Muscle layer of duodenum (tissue), 2 donors: ENCODE measurements around the gene CALD1.

Source experiments
- H3K27ac ChIP-seq: one replicate; pipeline ENCODE4 v1.7.0; 2013; ENCODE audit warnings: mild to moderate bottlenecking, low read length
- H3K27me3 ChIP-seq: one replicate; pipeline ENCODE4 v1.7.0; 2013; ENCODE audit warnings: low read depth, mild to moderate bottlenecking, control low read depth, low read length
- H3K36me3 ChIP-seq, 2 donors: one replicate each; pipeline ENCODE4 v1.7.0; 2013; ENCODE audit warnings: low read length in 2 of 2, control low read depth in 1 of 2, mild to moderate bottlenecking in 1 of 2; ENCODE audit not compliant: insufficient read depth in 2 of 2, control insufficient read depth in 1 of 2
- H3K4me1 ChIP-seq, 2 donors: one replicate each; pipeline ENCODE4 v1.7.0; 2013; ENCODE audit warnings: low read length in 2 of 2, mild to moderate bottlenecking in 2 of 2, control low read depth in 1 of 2, moderate library complexity in 1 of 2; ENCODE audit not compliant: insufficient read depth in 2 of 2, control insufficient read depth in 1 of 2
- H3K4me3 ChIP-seq, 2 donors: one replicate each; pipeline ENCODE4 v1.7.0; 2013; ENCODE audit warnings: low read length in 2 of 2, low read depth in 1 of 2, mild to moderate bottlenecking in 1 of 2
- H3K9me3 ChIP-seq, 2 donors: one replicate each; pipeline ENCODE4 v1.7.0; 2013; ENCODE audit warnings: low read length in 2 of 2, control low read depth in 1 of 2, mild to moderate bottlenecking in 1 of 2; ENCODE audit not compliant: control insufficient read depth in 1 of 2
- donor health status: healthy.

CALD1 gene

DNA sequence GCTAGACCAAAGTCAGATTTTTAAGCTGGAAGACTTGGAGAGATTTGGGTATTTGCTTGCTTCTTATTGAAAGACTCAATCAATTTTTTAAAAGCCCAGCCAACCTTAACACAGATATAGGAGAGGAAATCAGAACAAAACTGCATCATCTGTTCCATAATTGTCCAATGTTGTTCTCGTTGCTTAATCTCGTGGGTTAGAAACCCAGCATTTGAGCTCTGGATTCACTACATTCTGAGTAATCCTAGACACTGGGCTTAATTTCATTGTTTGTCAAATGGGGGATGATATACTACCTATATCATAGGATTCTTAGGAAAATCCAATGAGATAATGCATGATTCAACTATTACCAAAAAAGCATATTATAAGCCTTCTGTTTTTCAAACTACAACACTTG is 48.9 kb downstream of the CALD1 start:
- Histone ChIP-seq H3K27me3 (no peaks in the 10 kb centered on the region), H3K4me1 (peaks cover 0 to 37% of the 10 kb centered on the region in 2 donors), H3K27ac (peak overlapping the region; percentile 78), H3K36me3 (no peaks in the 10 kb centered on the region), H3K4me3 (no peak overlapping the region), H3K9me3 (no peaks in the 10 kb centered on the region)

DNA sequence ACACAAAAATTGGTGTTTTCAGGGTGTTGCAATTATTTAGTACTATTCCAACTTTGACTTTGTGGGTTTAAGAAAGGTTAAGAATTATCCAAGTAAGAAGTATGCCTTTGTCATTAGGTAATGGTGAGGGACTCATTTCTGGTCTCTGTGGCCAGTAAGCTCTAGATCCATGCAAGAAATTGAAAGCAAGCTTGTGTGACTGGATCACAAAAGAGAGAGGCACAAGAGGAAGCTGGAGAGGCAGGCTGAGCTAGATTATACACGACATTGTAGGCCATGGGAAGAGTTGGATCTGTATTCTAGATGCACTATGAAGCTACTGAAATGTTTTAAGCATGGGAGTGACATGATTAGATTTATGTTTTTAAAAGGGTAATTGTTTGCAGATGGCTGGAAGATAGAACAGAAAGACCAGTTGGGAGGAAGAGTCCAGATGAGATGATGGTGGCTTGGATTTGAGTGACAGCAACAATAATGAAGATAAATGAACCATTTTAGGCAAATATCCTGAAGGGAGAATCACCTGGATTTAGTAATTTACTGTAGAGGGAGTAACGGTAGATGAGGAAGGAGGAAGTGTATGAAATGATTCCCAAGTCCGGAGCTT is 50.0 kb downstream of the CALD1 start:
- H3K4me3 ChIP-seq, result no peak overlapping the region
- H3K27ac ChIP-seq, result no peak overlapping the region
- no peaks in the 10 kb centered on the region for H3K27me3 ChIP-seq
- H3K36me3 ChIP-seq, result no peaks in the 10 kb centered on the region
- peaks cover 2 to 44% of the 10 kb centered on the region in 2 donors for H3K4me1 ChIP-seq
- no peaks in the 10 kb centered on the region for H3K9me3 ChIP-seq

DNA sequence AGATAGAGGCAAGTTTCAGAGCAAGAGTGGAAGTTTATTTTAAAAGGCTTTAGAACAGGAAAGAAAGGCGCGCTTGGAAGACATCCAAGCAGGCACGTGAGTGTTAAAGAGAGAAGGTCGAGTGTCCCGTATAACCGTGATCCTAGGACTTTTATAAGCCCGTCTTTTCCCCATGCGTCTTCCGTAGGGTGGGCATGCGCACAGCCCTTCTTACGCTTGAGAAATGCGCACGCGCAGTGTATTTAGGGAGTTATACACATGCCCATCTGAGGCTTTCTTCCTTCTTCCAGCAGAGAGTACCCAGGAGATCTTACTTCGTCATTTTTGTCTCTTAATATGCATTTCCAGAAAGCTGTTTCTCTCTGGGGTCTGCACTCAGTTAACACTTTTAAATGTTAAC is 52.4 kb downstream of the CALD1 start:
- H3K27ac ChIP-seq, result peak overlapping the region; percentile 74
- H3K4me1 ChIP-seq, result peaks cover 9 to 48% of the 10 kb centered on the region in 2 donors
- no peaks in the 10 kb centered on the region for H3K9me3 ChIP-seq
- H3K27me3 ChIP-seq, result no peaks in the 10 kb centered on the region
- no peak overlapping the region for H3K4me3 ChIP-seq
- H3K36me3 ChIP-seq, result no peaks in the 10 kb centered on the region

DNA sequence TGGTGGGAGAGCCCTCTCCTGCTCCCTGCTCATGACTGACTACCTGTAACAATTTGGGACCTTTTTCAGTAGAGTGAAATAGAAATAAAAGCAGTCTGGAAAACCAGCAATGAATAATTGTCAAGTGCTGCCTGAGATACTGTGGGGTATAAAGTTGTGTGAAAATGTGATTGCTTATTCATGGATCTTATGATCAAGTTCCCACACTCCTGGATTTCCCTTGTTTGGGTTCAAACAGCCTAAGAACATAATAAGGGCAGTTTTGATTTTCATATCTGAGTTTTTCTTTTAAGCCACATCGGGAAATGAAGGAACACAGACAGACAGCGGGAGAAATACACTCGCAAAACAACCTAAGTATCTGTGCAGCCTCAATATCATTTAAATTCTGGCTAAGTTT is 52.9 kb downstream of the CALD1 start:
- Histone ChIP-seq H3K4me3 (no peak overlapping the region), H3K27ac (peak overlapping the region; percentile 74), H3K27me3 (no peaks in the 10 kb centered on the region), H3K9me3 (no peaks in the 10 kb centered on the region), H3K36me3 (no peaks in the 10 kb centered on the region), H3K4me1 (peaks cover 9 to 43% of the 10 kb centered on the region in 2 donors)

DNA sequence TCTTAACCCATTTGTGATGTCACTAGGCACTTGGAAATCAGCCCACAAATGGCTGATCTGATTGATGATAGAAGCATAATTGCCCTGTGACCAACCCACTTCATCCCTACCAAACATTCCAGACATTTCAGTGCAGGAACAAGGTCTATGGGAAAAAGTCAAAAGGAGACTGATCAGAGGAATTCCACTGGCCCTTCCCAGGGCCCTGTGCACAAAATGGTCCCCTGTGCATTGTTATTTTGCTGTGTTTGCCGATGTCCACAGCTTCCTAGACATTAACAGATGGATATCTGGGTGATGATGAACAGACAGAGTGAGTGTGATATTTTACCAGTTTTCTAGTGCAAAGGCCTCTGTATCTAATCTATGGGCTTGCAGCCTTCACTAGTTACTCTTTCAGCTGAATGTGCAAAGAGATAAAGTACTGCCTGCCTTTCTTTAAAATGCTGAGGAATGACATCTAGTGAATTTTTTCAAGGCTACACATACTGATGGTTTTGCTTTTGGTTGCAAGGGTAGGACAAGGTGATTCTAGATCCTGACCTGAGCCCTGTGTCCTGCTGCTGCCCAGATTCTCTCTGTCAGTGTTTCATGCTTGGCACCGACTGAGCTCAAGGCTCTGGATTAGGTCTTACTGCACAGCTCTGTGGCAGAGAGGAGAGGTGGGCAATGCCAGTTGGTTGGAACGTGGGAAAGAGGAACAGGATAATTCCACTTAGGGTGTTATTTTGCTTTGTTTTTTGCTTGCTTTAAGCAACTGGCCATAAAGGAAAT is 55.4 kb downstream of the CALD1 start:
- H3K4me3 ChIP-seq, result no peak overlapping the region
- peaks cover 9 to 38% of the 10 kb centered on the region in 2 donors for H3K4me1 ChIP-seq
- H3K27me3 ChIP-seq, result no peaks in the 10 kb centered on the region
- H3K36me3 ChIP-seq, result no peaks in the 10 kb centered on the region
- H3K27ac ChIP-seq, result peak overlapping the region; percentile 59
- H3K9me3 ChIP-seq, result no peaks in the 10 kb centered on the region

DNA sequence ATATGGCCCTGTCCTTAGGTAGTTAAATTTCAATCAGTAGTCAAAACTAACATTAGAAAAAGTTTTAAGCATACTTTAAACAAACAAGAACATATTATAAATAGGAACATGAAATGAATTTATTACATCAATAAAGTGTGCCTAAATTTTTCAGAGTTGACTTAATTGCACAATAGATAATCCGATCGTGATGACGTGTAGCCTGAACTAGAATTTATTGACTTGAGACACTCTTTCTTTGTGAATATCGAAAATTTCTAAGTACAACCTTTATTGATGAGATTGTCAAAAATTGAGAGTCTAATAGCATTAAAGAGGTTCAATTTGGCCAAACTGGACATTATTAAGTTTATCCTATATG is 56.0 kb downstream of the CALD1 start:
- Histone ChIP-seq H3K36me3 (no peaks in the 10 kb centered on the region), H3K9me3 (no peaks in the 10 kb centered on the region), H3K4me1 (peaks cover 9 to 39% of the 10 kb centered on the region in 2 donors), H3K27ac (peak overlapping the region; percentile 59), H3K4me3 (no peak overlapping the region), H3K27me3 (no peaks in the 10 kb centered on the region)

DNA sequence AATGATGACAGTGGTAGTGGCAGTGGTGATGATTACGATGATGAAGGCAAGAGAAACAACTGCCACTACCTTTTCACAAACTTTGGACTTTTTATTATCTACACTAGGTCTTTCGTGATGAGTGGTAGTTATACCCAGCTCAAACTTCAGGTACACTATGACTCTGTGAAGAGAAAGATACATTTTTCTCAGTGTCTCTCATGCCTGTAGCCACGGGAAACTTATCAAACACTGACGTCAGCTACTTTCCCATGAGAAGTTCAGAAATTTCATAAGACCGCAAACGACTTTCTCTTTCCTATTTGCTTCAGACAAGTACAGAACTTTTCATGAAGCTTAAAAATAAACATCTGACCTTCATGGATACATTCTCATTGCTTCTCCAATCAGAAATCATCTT is 57.0 kb downstream of the CALD1 start:
- no peaks in the 10 kb centered on the region for H3K36me3 ChIP-seq
- H3K4me3 ChIP-seq, result no peak overlapping the region
- peak overlapping the region; percentile 53 for H3K27ac ChIP-seq
- no peaks in the 10 kb centered on the region for H3K9me3 ChIP-seq
- peaks cover 9 to 43% of the 10 kb centered on the region in 2 donors for H3K4me1 ChIP-seq
- H3K27me3 ChIP-seq, result no peaks in the 10 kb centered on the region

DNA sequence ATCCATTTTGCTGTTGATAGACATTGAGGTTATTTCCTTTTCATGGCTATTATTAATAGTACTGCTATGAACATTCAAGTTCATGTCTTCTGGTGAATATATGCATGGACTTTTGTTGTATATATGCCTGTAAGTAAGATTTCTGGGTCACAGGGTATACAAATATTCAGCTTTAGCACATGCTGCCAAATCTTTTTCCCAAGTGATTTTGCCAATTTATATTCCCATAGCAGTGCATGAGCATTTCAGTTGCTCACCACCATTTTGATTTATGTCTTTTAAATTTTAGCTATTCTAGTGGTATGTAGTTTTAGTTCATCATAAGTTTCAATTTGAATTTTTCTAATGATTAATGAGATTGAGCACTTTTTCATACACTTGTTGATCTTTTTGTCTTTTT is 59.9 kb downstream of the CALD1 start:
- H3K4me1 ChIP-seq, result peaks cover 8 to 58% of the 10 kb centered on the region in 2 donors
- no peak overlapping the region for H3K27ac ChIP-seq
- no peaks in the 10 kb centered on the region for H3K9me3 ChIP-seq
- no peaks in the 10 kb centered on the region for H3K27me3 ChIP-seq
- no peak overlapping the region for H3K4me3 ChIP-seq
- peaks cover under 1 to 1% of the 10 kb centered on the region in 2 donors for H3K36me3 ChIP-seq

DNA sequence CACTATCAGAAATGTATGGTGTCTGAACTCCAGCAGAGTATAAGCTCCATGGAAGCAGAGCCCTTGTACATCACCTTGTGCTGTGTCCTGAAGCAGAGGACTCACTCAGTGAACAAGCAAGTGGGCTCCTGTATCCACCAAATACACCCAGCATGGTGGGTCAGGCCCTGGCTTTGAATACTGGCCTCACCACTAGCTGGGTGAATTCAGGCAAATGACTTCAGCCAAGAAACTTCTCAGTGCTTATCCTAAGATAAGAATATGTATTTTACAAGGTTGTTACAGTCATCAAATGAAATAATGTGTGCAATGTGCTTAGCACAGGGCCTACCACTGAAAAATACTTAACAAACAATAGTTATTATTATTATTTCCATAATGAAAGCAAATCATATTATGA is 62.6 kb downstream of the CALD1 start:
- Histone ChIP-seq H3K4me1 (peaks cover 0 to 60% of the 10 kb centered on the region in 2 donors), H3K27me3 (no peaks in the 10 kb centered on the region), H3K27ac (no peak overlapping the region), H3K4me3 (no peak overlapping the region), H3K9me3 (no peaks in the 10 kb centered on the region), H3K36me3 (peaks cover 8 to 21% of the 10 kb centered on the region in 2 donors)

DNA sequence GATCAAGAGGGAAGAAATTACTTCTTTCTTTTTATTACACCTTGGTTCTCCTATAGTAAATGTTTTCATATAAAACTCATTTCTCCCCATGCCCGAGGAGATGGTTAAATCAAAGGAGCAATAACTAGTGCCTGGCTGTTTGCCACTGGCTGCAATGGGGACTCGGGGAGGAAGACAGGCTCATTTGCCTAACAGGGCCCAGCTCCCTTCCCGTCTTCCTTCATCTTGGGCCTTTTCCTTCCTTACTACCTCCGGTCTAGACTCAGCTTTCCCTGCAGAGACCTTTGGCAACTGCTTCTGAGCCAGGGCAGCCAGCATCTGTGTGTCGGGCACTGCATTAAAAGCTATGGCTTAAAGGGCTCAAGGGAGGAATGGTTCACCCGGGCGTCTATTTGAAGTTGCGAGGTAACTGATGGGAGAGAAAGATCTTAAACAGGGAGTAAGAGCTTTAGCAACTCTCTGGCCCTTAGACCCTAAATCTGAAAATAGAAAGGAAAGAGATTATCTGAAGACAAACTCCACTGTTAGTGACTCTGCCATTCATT is 63.5 kb downstream of the CALD1 start:
- peaks cover 8 to 23% of the 10 kb centered on the region in 2 donors for H3K36me3 ChIP-seq
- H3K4me3 ChIP-seq, result no peak overlapping the region
- H3K27me3 ChIP-seq, result no peaks in the 10 kb centered on the region
- peaks cover 0 to 69% of the 10 kb centered on the region in 2 donors for H3K4me1 ChIP-seq
- H3K27ac ChIP-seq, result no peak overlapping the region
- no peaks in the 10 kb centered on the region for H3K9me3 ChIP-seq

DNA sequence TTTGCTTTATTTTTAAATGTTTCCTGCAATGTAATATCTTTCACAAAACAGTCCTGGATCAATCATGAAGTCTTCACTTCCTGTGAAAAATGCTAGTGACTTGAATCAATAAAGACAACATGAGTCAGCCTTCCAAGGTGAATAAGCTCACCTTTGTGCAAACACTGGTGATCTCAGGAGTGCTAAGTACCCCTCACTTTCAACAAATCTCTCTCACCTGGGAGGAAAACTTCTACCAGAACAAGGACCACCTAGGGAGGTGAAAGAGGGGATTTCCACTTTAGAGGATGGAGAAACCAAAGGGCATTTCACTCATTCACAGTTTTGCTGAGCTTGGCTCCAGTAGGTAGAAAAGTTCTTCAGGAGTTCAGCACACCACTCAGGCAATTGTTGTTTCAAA is 64.8 kb downstream of the CALD1 start:
- H3K27me3 ChIP-seq, result no peaks in the 10 kb centered on the region
- no peaks in the 10 kb centered on the region for H3K9me3 ChIP-seq
- H3K36me3 ChIP-seq, result peaks cover 8 to 23% of the 10 kb centered on the region in 2 donors
- H3K27ac ChIP-seq, result no peak overlapping the region
- H3K4me3 ChIP-seq, result no peak overlapping the region
- H3K4me1 ChIP-seq, result peaks cover 0 to 70% of the 10 kb centered on the region in 2 donors
